HL-60 (cell line): ENCODE measurements around the gene MAP6.

Source experiments
- DNase-seq, 2 experiments: peaks; one replicate each; pipeline ENCODE4 v3.0.0-alpha.2; 2010 to 2020; ENCODE audit warnings: low read depth in 1 of 2, low spot score in 1 of 2
- H3K27ac ChIP-seq: fragments of 250-450 bp; sonication (Bioruptor Pico); replicated peaks from 2 replicates; pipeline ENCODE4 v1.5.1; 2020; ENCODE audit warnings: mild to moderate bottlenecking, moderate library complexity
- H3K27me3 ChIP-seq: fragments of 250-450 bp; sonication (Bioruptor Pico); 2 replicates; pipeline ENCODE4 v1.5.1; 2021; ENCODE audit warnings: mild to moderate bottlenecking, moderate library complexity; ENCODE audit not compliant: insufficient read depth, poor library complexity, severe bottlenecking
- H3K4me3 ChIP-seq: replicated peaks from 2 replicates; pipeline ENCODE4 v1.5.1; 2011; ENCODE audit warnings: mild to moderate bottlenecking, control low read depth, low read length; ENCODE audit not compliant: insufficient read depth
- CTCF ChIP-seq: IDR thresholded peaks from one replicate; pipeline ENCODE4 v1.5.1; 2011; ENCODE audit warnings: low read length, control low read depth, inconsistent platforms; ENCODE audit not compliant: insufficient read depth
- GABPA ChIP-seq: IDR thresholded peaks from 2 replicates; pipeline ENCODE4 v1.6.1; 2012; ENCODE audit warnings: low read depth
- POLR2AphosphoS5 ChIP-seq: IDR thresholded peaks from 2 replicates; pipeline ENCODE4 v1.6.1; 2012; ENCODE audit warnings: low read depth
- REST ChIP-seq: IDR thresholded peaks from 2 replicates; pipeline ENCODE4 v1.6.1; 2012; ENCODE audit warnings: low read depth; ENCODE audit not compliant: insufficient replicate concordance
- SPI1 ChIP-seq: IDR thresholded peaks from 2 replicates; pipeline ENCODE4 v1.6.1; 2012; ENCODE audit warnings: low read depth, mild to moderate bottlenecking, borderline replicate concordance

The MAP6 gene

DNA sequence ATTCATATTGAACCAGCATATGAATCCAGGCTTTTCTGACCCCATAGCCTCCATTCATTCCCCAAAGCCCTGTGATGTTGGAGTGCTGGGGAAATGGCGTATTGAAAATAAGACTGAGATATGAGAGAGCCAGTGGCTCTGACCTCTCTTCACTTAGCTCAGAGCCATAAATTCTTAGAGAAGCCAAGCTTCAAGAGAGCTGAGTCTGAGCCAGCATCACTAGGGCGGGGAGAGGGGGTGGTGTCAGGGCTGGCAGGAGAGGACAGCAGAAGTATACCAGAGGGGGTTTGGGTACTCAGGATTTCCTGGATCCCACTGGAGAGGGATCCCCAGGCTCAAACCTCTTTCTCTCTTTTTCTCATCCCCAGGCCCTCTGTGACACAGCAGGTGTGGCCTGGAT is 32.1 kb upstream of the MAP6 start:
- Histone ChIP-seq H3K27me3 (peaks cover 5% of the 10 kb centered on the region), H3K27ac (no peak overlapping the region), H3K4me3 (no peak overlapping the region)
- no peak for DNase-seq
- no peak for TF ChIP-seq REST
- TF ChIP-seq POLR2AphosphoS5: no peak
- no peak for TF ChIP-seq SPI1
- TF ChIP-seq GABPA: no peak
- no peak for TF ChIP-seq CTCF

- H3K27me3 ChIP-seq: peaks cover 9% of the 10 kb centered on the region
- no peak for DNase-seq
- TF ChIP-seq SPI1 (no peak), CTCF (no peak), REST (no peak), GABPA (no peak), POLR2AphosphoS5 (no peak)
- no peak overlapping the region for H3K4me3 ChIP-seq
- H3K27ac ChIP-seq: no peak overlapping the region
Observed at GRCh38 chr11:75697906-75698581, 29.2 kb upstream of the MAP6 start.

DNA sequence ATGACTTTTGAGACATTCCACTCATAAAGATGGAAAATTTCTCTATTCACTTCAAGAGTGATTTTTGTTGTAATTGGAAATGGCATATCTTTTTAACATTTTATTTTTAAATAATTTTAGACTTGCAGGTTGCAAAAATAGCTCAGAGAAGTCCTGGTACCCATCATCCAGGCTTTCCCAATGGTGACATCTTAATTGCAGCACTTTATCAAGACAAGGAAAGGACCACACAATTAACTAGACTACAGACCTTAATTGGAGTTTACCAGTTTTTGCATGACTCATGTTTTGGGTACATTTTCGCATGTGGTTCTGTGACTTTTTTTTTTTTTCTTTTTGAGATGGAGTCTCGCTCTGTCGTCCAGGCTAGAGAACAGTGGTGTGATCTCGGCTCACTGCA is 23.0 kb upstream of the MAP6 start:
- no peak overlapping the region for H3K4me3 ChIP-seq
- no peak for TF ChIP-seq REST
- no peak for TF ChIP-seq CTCF
- no peak for TF ChIP-seq SPI1
- no peak for TF ChIP-seq POLR2AphosphoS5
- no peak for TF ChIP-seq GABPA
- DNase-seq: no peak
- no peak overlapping the region for H3K27ac ChIP-seq
- peaks cover 4% of the 10 kb centered on the region for H3K27me3 ChIP-seq
